ENCODE measurements around the gene PRDM16. TPM values are rescaled to one million over a fixed set of nuclear protein-coding genes. Genes with fewer than 3 reads are reported as not detected.

The PRDM16 gene
- total and polyA plus RNA-seq, 2 of the 8 experiments (the other 6 are each of a cell fraction or from before 2014, with no cell fraction given): 0.39 to 0.43 TPM

GRCh38 chr1:3133686-3134085, 64.7 kb downstream of the PRDM16 start (continued):
- no peak for TF ChIP-seq CHD7 (IDR thresholded peaks at IDR 0.05; ENCODE audit: insufficient replicate concordance, low read length)
- no peak for TF ChIP-seq TCF12 (IDR thresholded peaks at IDR 0.05; ENCODE audit: low read depth, low read length)
- TF ChIP-seq KDM1A (IDR thresholded peaks at IDR 0.05; ENCODE audit: borderline replicate concordance, low read length): no peak
- TF ChIP-seq EP300 (IDR thresholded peaks at IDR 0.05; ENCODE audit: borderline replicate concordance in 1 of 2, low read depth in 2 of 2, low read length in 2 of 2): no peak
- no peak for TF ChIP-seq RXRA (IDR thresholded peaks at IDR 0.05; ENCODE audit: insufficient read depth, low read depth, low read length)
- TF ChIP-seq NANOG (IDR thresholded peaks at IDR 0.05; ENCODE audit: insufficient read depth, low read depth, low read length, poor library complexity, severe bottlenecking): no peak
- TF ChIP-seq TBP (IDR thresholded peaks at IDR 0.05; ENCODE audit: low read depth, low read length): no peak
- TF ChIP-seq SIX5 (IDR thresholded peaks at IDR 0.05; ENCODE audit: low read depth, low read length): no peak
- TF ChIP-seq, protein P1, sequence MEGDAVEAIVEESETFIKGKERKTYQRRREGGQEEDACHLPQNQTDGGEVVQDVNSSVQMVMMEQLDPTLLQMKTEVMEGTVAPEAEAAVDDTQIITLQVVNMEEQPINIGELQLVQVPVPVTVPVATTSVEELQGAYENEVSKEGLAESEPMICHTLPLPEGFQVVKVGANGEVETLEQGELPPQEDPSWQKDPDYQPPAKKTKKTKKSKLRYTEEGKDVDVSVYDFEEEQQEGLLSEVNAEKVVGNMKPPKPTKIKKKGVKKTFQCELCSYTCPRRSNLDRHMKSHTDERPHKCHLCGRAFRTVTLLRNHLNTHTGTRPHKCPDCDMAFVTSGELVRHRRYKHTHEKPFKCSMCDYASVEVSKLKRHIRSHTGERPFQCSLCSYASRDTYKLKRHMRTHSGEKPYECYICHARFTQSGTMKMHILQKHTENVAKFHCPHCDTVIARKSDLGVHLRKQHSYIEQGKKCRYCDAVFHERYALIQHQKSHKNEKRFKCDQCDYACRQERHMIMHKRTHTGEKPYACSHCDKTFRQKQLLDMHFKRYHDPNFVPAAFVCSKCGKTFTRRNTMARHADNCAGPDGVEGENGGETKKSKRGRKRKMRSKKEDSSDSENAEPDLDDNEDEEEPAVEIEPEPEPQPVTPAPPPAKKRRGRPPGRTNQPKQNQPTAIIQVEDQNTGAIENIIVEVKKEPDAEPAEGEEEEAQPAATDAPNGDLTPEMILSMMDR (IDR thresholded peaks at IDR 0.05; ENCODE audit: control extremely low read depth in 1 of 3, insufficient read depth in 1 of 3, low read depth in 1 of 3, low read length in 3 of 3): no peak

Data from H1 (cell line).